G401 (cell line): ENCODE data around the gene SEL1L3. TPM values are rescaled to one million over a fixed set of nuclear protein-coding genes. Genes with fewer than 3 reads are reported as not detected.
A peak's percentile ranks its signal among the peaks of the same experiment; 100 is the strongest.
"Not testable (repeated sequence)": the region's sequence is repeated elsewhere in the genome, so short reads cannot be mapped to it uniquely, and the experiment has no call there.

Source experiments
- DNase-seq: peaks from one replicate; pipeline ENCODE4 v3.0.0-alpha.2; 2015; ENCODE audit warnings: low spot score
- in situ Hi-C: cut with HindIII; loops from 2 replicates; pipeline ENCODE4 v1.10.0; 2016; ENCODE audit warnings: low sequenced_read_pairs, mixed read lengths
- total RNA-seq: library from RNA; depleted of rRNA; stranded (reverse); fragments of >200 nt; shearing (Covaris generic); gene quantifications from 2 replicates; pipeline ENCODE4 v1.2.3, GENCODE V29; 2014; rRNA removed

Gene SEL1L3
- 133 and 134 TPM in 2 replicates for total RNA-seq

DNA sequence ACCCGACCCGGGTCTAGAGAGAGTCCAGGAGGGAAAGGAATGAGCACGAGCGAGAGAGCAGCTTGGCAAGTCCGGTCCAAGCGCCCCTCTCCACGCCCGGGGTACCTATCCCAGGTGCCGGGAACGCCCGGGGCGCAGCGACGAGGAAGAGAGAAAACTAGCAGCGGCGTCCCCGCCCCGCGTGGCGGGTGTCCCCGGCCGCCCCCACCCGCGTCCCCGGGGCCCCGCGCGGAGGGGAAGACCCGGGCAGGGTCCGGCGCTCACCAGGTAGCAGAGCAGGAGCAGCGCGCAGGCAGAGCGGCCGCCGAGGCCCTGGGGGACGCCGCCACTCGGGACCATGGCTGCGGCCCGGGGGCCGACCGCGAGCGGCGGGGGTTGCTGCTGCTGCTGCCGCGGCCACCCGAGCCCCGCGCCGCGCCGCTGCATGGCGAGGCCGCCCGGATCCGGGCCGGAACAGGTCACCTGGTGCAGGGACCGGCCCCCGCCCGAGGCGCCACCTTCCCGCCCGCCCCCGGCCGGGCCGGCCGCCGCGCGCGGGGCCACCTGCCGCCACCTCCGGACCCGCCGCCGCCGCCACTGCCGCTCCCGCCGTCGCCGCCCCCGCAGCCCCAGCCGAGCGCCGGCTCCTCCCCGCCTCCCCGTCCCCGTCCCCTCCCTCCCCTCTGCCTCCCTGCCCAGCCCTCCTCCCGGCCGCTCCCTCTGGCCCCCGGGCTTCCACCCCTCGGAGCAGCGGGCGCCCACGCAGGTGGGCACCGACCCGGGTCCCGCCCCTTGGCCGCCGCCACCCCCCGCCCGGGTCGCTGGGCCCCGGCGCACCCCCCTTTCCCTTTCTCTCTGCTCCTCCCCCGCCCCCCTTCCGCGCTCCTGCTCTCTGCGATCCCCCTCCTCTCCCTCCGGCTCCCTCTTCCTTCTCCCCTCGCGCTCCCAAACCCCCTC, at the start of gene SEL1L3:
SEL1L3 (minus strand) TSS at position 578 of the 936 bp plus-strand sequence; CDS start at position 426, 152 bp downstream.
- in situ Hi-C loops, result no loop called here
- peak; percentile 59 for DNase-seq

DNA sequence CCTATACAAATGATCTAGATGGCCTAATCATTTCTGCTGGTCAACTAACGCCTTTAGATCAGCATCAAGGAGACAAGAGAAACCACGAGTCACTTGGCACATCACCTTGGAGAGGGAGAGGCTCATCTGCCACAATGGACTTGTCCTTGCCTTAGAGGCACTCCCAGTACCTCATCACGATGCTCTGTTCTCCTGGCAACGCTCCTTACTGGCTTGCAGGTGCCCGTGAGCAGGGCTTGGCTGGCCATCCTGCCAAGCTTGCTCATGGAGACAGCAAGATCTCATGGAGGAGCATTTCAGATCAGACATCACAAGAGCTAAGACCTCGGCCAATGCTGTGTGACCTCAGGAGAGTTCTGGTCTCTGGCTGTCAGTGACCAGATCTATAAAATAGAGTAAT, 48.6 kb upstream of the SEL1L3 start:
- in situ Hi-C loops, result no loop called here
- DNase-seq, result peak; percentile 69

DNA sequence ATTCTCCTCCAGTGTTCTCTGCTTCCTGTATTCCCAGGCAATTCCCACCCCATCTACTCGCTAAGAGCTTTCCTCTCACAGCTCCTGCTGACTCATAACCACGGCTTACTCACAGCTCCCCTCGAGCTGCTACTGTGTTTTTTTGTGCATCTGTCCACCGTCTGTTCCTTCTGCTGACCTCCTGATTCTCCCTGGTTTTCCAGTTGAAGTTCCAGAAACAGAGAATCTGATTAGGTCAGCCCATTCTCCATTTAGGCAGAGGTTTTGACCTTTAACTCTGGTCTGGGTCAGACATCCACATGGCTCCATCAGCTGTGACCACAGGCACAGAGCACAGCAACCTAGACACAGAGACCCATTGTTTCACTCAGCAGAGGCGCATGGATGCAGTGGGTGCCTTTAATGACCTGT, 45.7 kb upstream of the SEL1L3 start:
- DNase-seq, result no peak
- in situ Hi-C loops, result no loop called here

DNA sequence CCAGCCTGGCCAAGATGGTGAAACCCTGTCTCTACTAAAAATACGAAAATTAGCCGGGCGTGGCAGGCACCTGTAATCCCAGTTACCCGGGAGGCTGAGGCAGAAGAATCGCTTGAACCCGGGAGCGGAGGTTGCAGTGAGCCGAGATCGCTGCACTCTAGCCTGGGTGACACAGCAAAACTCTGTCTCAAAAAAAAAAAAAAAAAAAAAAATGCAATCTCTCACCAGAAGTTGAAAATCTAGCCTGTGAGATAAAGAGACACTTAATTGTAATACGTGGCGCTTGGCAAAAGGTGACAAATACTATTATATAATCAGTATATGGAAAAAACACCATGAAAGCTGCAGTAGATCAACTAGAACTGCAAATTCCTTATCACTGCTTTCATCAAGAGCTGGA, 43.3 kb upstream of the SEL1L3 start:
- DNase-seq, in situ Hi-C loops: not testable (repeated sequence)

DNA sequence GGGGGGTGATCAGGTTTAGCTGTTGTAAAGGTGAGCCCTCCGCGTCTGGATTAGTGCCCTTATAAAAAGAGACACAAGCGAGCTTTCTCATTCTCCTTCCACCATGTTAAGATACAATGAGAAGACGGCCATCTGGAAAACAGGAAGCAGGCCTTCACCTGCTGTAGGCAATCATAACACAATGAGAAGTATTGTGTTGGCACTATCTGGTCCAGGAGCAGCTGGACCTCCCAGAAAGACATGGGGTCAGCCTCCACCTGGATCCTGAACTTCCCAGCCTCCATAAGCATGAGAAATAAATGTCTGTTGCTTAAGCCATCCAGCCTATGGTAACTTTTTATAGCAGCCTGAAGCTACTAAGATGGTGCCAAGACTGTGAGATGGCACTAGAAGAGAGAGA, 42.6 kb upstream of the SEL1L3 start:
- no peak for DNase-seq
- in situ Hi-C loops, result no loop called here

DNA sequence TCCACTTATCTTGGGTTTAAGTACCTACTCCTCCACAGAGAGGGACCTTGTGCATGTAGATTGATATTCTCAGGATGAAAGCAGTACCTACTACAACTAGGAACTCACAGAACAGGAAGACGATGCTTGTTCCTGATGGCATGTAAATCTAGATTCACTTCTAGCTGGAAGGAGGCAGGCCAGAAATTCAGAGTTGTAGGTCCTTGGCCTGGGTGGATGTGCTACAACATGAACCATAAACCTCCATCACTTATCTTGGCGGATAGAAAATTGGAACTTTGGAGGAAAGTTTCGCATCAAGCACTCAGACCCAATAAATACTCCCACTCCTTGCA, 41.9 kb upstream of the SEL1L3 start:
- in situ Hi-C loops, result no loop called here
- no peak for DNase-seq

DNA sequence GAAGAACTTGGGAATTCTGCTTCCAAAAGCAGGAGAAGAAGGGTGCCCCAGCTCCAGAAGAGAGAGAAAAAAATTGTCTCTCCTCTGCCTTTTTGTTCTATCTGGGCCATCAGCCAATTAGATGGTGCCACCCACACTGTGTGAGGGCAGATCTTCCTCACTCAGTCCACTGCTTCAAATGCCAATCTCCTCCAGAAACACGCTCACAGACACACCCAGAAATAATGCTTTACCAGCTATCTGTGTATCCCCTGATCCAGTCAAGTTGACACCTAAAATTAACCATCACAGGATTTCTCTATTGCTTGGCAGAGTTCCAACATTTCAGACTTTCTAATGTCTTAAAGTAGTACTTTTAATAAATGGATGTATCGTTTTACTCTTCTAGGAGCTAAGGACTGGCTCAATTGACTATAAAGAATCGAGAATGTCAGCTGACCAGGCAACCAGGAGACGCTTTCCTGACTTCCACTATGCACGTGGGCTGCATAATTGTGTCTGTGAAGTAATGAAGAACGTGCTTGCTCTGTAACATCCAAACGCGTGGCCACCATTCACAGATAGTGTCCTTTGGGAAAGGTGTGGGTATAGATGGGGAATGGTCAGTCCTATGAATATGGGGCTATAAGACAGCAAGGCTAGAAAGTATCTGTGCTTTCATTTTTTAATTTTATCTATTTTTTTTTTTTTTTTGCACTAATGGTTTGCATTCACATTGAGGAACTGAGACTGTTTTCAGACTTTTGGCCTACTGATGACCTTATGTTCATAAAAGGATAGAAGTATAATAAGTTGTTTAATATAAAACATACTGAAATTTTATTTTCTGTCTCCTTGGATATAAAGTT, 41.3 kb upstream of the SEL1L3 start:
- in situ Hi-C loops, result no loop called here
- DNase-seq, result peak; percentile 28

DNA sequence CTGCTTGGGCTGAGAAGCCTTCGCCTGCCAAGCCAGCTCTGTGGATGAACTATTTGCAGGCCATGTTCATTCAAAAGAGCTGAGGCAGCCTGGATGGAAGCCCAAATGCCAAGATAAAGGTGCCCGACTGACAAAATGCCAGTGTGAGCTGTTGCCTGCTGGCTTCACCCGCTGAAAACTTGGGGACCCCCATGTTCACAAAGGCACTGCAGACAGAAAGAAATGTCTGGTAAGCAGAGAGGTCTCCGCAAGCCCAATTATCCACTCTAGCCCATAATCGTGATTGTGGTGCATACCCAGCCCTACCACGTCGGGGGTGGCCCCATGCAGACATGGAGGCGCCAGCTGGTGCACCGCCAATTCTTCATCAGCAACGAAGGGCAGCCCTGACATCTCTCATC, 38.2 kb upstream of the SEL1L3 start:
- peak; percentile 85 for DNase-seq
- in situ Hi-C loops, result no loop called here

DNA sequence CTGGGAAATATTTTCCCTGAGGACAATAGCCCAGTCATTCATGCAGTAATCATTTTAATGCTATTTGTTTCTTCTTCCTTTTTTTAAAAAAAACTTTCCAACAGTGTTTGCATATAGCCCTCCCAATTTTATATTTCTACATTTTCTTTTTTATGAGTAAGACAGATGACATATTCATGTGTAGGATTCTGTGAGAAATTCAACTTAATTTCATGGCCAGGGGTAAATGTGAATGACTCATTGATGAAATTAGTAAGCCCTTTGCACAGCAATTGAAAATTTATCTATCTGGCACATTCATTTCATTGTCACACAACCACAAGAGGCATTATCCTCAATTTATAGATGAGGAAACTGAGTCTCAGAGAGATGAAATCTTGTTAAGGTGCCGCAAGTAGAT, 37.5 kb upstream of the SEL1L3 start:
- in situ Hi-C loops, result no loop called here
- DNase-seq, result no peak

DNA sequence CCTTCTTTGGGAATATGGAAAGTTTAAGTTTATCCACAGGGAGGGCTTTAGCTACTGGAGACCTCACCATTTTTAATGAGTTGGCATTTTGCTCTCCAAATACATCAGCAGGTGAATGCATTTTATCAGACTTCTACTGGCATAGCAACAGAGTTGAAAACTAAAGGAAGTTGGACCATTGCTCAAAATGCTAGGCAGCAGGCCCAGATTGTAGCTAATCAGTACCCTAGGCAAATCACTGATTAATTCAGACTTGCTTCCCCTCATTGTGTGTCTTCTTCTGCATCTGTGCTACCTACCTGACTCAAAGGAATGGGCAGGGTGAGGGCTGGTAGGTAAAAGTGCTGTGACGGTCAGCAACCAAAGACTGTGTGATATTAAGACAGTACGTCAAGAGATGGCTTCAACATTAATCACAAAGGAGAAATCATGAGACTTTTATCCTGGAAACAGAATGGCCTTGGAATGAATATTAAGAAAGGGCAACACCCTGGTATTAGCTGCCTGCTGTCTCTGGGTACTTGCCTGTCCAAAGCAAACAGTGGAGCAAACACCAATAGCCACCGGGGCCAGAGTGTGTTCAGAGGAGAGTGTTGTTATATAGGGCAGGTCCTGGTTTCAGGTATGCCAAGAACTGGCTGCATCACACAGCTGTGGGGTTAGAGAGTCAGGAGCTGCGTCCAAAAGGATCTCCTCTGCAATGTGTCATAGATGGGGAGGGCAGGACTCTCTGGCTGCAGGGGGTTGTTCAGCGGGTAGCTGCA, 34.2 kb upstream of the SEL1L3 start:
- in situ Hi-C loops, result no loop called here
- DNase-seq, result no peak

DNA sequence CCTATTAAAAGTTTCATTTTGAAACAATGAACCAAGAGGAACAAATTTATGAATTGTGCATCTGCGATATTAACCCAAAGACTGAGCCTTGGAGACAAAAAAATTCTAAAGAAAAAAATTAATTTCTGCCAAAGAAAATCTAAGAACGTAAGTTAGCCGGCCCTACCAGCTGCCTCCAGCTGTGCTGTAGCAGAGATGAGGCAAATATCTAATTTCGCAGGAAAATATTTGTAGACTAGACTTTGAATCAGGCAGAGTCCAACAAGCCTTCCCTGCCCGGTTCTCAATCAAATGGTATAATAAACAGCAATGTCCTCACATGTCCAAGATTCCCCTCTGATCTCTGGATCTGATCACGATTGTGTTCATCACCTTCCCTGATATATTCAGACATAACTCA, 30.0 kb upstream of the SEL1L3 start:
- no peak for DNase-seq
- in situ Hi-C loops, result no loop called here

DNA sequence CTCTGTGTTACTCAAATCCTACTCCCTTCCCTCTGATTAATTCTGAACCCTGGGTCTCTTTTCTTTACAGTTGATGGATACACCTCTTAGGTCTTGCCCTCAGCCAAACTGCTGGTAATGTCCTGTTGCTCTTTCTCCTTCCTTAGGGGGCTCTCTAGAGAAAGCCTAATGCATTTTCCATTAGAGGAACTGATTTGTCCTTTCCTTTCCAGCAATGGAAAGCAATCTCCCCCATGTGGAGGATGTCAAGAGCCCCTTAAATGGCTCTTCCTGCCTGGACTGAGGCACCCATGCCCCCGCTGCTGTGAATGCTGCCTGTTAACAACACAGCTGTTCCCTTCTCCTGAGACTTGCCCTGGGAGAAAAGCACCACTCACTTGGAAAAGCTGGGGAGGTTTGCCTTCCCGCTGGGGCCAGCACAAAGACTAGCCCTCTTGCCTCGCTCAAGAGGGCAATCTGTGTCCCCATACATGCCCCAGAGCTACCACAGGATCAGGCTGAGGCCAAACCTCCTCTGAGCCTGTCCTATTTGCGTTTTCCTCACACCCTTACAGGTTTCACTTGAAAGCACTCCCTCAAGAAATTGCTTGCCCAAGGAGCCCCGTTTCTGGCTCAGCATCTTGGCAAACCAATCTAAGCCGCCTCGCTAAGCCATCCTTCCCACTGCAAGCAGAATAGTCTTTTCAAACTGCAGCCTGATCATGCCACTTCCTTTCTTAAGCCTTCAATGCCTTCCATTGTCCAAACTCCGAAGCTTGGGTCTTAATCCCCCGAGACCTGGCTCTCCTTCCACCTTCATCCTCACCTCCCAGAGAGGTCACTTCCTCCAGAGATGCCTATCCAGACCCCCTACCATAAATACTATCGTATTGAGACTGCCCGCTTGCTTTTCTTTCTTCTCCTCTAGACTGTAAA, 28.0 kb upstream of the SEL1L3 start:
- in situ Hi-C loops, result no loop called here
- no peak for DNase-seq

DNA sequence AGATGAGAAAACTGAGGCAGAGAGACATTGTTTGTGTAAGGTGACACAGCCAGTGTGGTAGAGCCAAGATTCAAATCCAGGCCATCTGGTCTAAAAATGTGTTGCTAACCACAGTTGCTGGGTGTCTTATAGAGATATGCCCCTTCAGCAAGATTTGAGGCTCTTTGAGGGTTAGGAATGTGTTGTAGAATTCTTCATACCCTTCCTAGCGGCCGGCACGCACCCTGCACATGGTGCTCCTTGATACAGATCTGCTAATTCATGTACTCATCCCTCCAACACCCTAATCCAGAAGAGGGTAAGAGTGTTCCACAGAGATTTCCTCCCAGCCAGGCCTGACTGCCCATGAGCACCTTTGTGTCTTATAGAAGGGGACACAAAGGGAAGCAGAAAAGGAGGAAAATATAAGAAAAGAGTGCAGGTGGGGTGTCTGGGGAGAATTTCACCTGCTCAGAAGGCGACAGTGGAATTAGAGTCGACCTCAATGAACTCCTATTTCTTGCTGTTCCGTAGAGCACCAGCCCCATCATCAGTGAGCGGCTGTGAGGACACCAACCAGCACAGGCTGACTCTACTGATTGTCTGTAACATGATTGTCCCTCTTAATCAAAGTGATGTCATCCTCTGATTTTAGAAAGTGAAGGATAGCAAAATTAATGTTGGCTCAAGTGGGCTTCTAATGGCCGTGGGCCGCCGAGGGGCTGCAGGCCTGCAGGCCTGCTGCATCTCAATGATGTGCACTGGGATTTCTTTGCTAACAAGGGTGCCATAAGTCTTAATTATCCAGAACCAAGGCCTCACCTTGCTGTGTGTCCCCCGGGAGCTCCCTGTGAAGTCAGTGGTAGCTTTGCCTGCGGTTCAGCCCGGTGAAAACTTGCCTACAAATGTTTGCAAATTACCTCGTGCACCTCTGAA, 27.1 kb upstream of the SEL1L3 start:
- in situ Hi-C loops, result no loop called here

DNA sequence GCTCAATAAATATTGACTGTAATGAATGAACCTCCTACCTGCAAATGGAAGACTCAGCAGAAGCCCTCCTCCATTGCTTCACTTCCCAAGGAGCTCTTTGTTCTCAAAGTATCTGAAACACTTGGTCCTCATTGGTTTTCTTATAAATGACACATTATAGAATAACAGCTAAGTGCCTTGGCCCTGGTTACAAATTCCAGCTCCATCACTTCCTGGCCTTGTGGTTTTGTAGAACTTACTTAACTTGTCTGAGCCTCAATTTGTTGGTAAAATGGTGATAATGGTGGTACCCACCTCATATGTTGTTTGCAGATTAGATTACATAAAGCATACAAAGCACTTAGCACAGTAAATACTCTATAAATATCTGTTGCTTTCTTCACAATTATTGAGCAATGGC, 26.0 kb upstream of the SEL1L3 start:
- in situ Hi-C loops, result no loop called here

More for the DNA sequence above, 27.1 kb upstream of the SEL1L3 start:
- no peak for DNase-seq

DNA sequence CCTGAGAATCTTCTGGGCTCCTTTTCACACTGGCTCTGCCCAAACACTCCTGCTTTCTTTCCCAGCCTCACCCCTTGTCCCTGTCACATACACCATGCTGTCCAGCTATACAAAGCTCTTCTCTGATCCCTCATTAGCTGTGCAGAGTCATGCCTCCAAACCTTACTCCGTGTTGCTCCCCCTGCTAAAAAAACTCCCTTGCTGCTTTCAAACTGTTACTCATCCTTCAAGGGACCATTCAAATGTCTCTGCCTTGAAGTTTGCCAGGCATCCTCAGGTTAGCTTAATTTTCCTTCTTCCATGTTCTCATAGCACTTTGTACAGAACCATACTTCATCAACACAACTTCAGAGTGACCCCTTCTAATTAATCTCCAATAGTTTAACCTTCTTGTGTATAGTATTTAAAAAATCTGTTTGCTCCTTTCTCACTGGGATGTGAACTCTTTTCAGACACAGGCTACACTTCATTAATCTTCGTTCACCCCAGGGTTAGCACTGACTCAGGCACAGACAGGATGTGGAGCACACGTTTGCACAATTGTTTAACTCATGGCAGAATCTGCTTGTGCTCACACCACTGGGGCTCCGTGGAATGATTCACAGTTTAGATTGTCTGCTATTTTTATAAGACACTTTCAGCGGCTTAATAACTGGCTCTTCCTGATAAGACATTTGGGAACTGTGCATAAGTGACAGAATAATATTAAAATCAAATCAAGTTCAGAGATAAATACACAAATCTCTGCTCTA, 21.4 kb upstream of the SEL1L3 start:
- no peak for DNase-seq
- in situ Hi-C loops, result no loop called here

More for the DNA sequence above, 26.0 kb upstream of the SEL1L3 start:
- no peak for DNase-seq

DNA sequence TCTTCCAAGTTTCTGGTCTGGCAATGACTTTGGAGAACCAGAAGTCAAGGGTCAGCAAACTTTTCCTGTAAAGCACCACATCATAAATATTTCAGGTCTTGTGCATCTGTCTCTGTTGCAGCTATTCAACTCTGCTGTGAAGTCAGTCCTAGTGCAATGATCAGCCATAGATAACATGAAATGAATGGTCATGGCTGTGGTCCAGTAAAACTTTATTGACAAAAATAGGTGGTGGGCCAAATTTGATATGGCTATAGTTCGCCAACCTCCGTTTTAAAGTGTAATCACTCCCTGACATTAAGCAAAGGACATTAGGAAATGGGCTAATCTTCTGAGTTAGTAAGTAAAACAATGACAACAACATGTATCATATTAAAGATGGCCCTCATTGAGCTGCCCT, 20.8 kb upstream of the SEL1L3 start:
- in situ Hi-C loops, result no loop called here

DNA sequence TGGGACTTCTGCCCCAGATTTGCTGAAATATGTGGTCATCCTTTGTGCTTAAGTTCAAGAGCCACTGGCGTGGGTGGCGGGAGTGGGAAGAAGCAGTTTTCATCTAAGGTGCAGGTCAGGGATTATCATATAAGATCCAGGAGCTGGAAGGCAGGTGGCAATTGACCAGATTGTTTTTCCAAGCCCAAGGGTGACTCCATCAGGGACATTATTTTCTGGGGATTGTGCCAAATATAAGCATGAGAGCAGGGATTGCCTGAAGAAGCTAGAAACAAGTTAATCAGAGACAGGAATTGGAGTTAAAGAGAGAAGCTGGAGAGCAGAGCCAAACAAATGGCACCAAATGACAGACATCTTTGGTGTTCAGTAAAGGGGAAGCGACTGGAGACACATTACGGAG, 19.4 kb upstream of the SEL1L3 start:
- in situ Hi-C loops, result no loop called here
- DNase-seq, result peak; percentile 60

More for the DNA sequence above, 20.8 kb upstream of the SEL1L3 start:
- DNase-seq, result no peak
